Aorta (tissue), 5 donors: Measurements from ENCODE around the gene GALNT8. TPM values are rescaled to one million over a fixed set of nuclear protein-coding genes. Genes with fewer than 3 reads are reported as not detected.

Experiments
- ATAC-seq: fragments of 200-7000 bp; cut with Tn5 transposase; one replicate; pipeline ENCODE4 v1.9.1; 2022; ENCODE audit warnings: moderate library complexity; ENCODE audit not compliant: low FRiP score
- DNase-seq, 2 donors: peaks; one replicate each; pipeline ENCODE4 v3.0.0-alpha.2; 2020
- H3K27ac ChIP-seq, 2 donors: one replicate each; pipeline ENCODE4 v1.5.1; 2013; ENCODE audit warnings: low read length in 2 of 2, mild to moderate bottlenecking in 2 of 2, moderate library complexity in 2 of 2, control low read depth in 1 of 2, inconsistent platforms in 1 of 2, low read depth in 1 of 2
- H3K27me3 ChIP-seq, 2 donors: one replicate each; pipeline ENCODE4 v1.6.1; 2013; ENCODE audit warnings: control low read depth in 1 of 2, low read length in 1 of 2, mild to moderate bottlenecking in 1 of 2, moderate library complexity in 1 of 2; ENCODE audit not compliant: insufficient read depth in 2 of 2, control insufficient read depth in 1 of 2
- H3K36me3 ChIP-seq, 2 donors: one replicate each; pipeline ENCODE4 v1.6.1; 2013; ENCODE audit warnings: control low read depth in 1 of 2, low read length in 1 of 2, mild to moderate bottlenecking in 1 of 2; ENCODE audit not compliant: insufficient read depth in 2 of 2, control insufficient read depth in 1 of 2
- H3K4me1 ChIP-seq, 2 donors: one replicate each; pipeline ENCODE4 v1.6.1; 2013; ENCODE audit warnings: low read length in 2 of 2, control low read depth in 1 of 2, mild to moderate bottlenecking in 1 of 2, moderate library complexity in 1 of 2; ENCODE audit not compliant: insufficient read depth in 2 of 2, control insufficient read depth in 1 of 2
- H3K4me3 ChIP-seq, 2 donors: one replicate each; pipeline ENCODE4 v1.5.1; 2013; ENCODE audit warnings: low read length in 2 of 2, control low read depth in 1 of 2, mild to moderate bottlenecking in 1 of 2
- H3K9me3 ChIP-seq: one replicate; pipeline ENCODE4 v1.6.1; 2013; ENCODE audit warnings: mild to moderate bottlenecking, low read length; ENCODE audit not compliant: control insufficient read depth
- WGBS, 2 donors: extraction: QIAGEN DNeasy Blood & Tissue Kit; methylation state at CpG; one replicate each; pipeline ENCODE4 v1.1.7; 2013; 5-methylcytosine and 5-hydroxymethylcytosine counted together
- intact Hi-C, 2 donors: fragments of 100-400 bp; cut with DNase I; formaldehyde crosslinking; loops; one replicate each; pipeline versions ENCODE4 v1.14.2 to v1.15.0; 2022
- polyA plus RNA-seq, 2 donors: library from polyadenylated mRNA; stranded (reverse); fragments of 200-250 nt; gene quantifications; one replicate each; pipeline ENCODE4 v1.2.3, GENCODE V29; 2013
- total RNA-seq, 2 donors: library from RNA; stranded (reverse); fragmentation: NEBNext Ultra II Directional; extraction: Animal tissue kit (Norgen Biotek cat#: 25700); gene quantifications; one replicate each; pipeline ENCODE4 v1.2.1, GENCODE V29; 2021
- donor health status: healthy with polysubstance abuse.
- donor health status: Bipolar disorder and iron deficiency.
- donor health status: DM: no; HTN: no; CAD: no.
- donor health status: DM: no; HTN: no; CAD: no.
- donor health status: DM: yes; HTN: yes; CAD: no.

GALNT8 gene
- total and polyA plus RNA-seq, 4 donors = 1.4 to 6.9 (median 3.2) TPM

- Histone ChIP-seq H3K36me3 (no peaks in the 10 kb centered on the region), H3K4me3 (no peak overlapping the region), H3K27me3 (peaks cover 0 to 2% of the 10 kb centered on the region in 2 donors), H3K4me1 (no peaks in the 10 kb centered on the region), H3K9me3 (peaks cover 7% of the 10 kb centered on the region), H3K27ac (no peak overlapping the region)
- DNase-seq = no peak
- ATAC-seq = no peak
- 60 to 64% methylated on average over 9 of the region's 9 CpGs for WGBS, 2 donors
- intact Hi-C loops = no loop called here
Observed at GRCh38 chr12:4796694-4797482, 76.7 kb downstream of the GALNT8 start.

- no peaks in the 10 kb centered on the region for H3K36me3 ChIP-seq
- H3K27ac ChIP-seq = no peak overlapping the region
- no peak overlapping the region for H3K4me3 ChIP-seq
- H3K9me3 ChIP-seq = peaks cover 4% of the 10 kb centered on the region
- intact Hi-C loops = no loop called here
- no peaks in the 10 kb centered on the region for H3K4me1 ChIP-seq
- ATAC-seq = no peak
- DNase-seq = no peak
- peaks cover 0 to 2% of the 10 kb centered on the region in 2 donors for H3K27me3 ChIP-seq
Observed at GRCh38 chr12:4800555-4800954, 80.4 kb downstream of the GALNT8 start.

- no peak for ATAC-seq
- H3K4me1 ChIP-seq = no peaks in the 10 kb centered on the region
- H3K9me3 ChIP-seq = peaks cover 4% of the 10 kb centered on the region
- peaks cover 0 to 2% of the 10 kb centered on the region in 2 donors for H3K27me3 ChIP-seq
- intact Hi-C loops = no loop called here
- DNase-seq = no peak
- no peak overlapping the region for H3K27ac ChIP-seq
- no peaks in the 10 kb centered on the region for H3K36me3 ChIP-seq
- H3K4me3 ChIP-seq = no peak overlapping the region
- WGBS, 2 donors = 51 to 54% methylated on average over 2 of the region's 2 CpGs
Observed at GRCh38 chr12:4802841-4803240, 82.6 kb downstream of the GALNT8 start.

GRCh38 chr12:4806439-4807115 lies 86.4 kb downstream of the GALNT8 start:
- ATAC-seq = no peak
- no peak for DNase-seq
- 48 to 51% methylated on average over 8 of the region's 8 CpGs for WGBS, 2 donors
- no peaks in the 10 kb centered on the region for H3K9me3 ChIP-seq
- intact Hi-C loops = no loop called here
- H3K36me3 ChIP-seq = no peaks in the 10 kb centered on the region
- no peak overlapping the region for H3K4me3 ChIP-seq
- H3K4me1 ChIP-seq = no peaks in the 10 kb centered on the region
- H3K27ac ChIP-seq = no peak overlapping the region
- H3K27me3 ChIP-seq = no peaks in the 10 kb centered on the region

GRCh38 chr12:4807116-4807783 lies 87.0 kb downstream of the GALNT8 start:
- no peaks in the 10 kb centered on the region for H3K27me3 ChIP-seq
- H3K27ac ChIP-seq = no peak overlapping the region
- no peaks in the 10 kb centered on the region for H3K9me3 ChIP-seq
- intact Hi-C loops = no loop called here
- DNase-seq = no peak
- H3K36me3 ChIP-seq = no peaks in the 10 kb centered on the region
- H3K4me3 ChIP-seq = no peak overlapping the region
- no peaks in the 10 kb centered on the region for H3K4me1 ChIP-seq
- ATAC-seq = no peak
- WGBS, 2 donors = 48 to 63% methylated on average over 6 of the region's 6 CpGs

- H3K4me1 ChIP-seq = no peaks in the 10 kb centered on the region
- WGBS, 2 donors = 48 to 69% methylated on average over 2 of the region's 2 CpGs
- H3K27ac ChIP-seq = no peak overlapping the region
- ATAC-seq (no peak), DNase-seq (no peak)
- H3K9me3 ChIP-seq = no peaks in the 10 kb centered on the region
- intact Hi-C loops = no loop called here
- H3K27me3 ChIP-seq = no peaks in the 10 kb centered on the region
- no peak overlapping the region for H3K4me3 ChIP-seq
- H3K36me3 ChIP-seq = no peaks in the 10 kb centered on the region
Observed at GRCh38 chr12:4807813-4808212, 87.6 kb downstream of the GALNT8 start.

- ATAC-seq = peak; percentile 24
- Histone ChIP-seq H3K9me3 (no peaks in the 10 kb centered on the region), H3K4me3 (peak overlapping the region; percentile 29 to 56), H3K27me3 (no peaks in the 10 kb centered on the region), H3K36me3 (no peaks in the 10 kb centered on the region), H3K27ac (no peak overlapping the region), H3K4me1 (no peaks in the 10 kb centered on the region)
- DNase-seq = peak; percentile 49 to 81
- intact Hi-C loops = no loop called here
- WGBS, 2 donors = 1% methylated on average over 27 to 35 of the region's 35 CpGs
Observed at GRCh38 chr12:4809013-4809448, 88.8 kb downstream of the GALNT8 start.

- DNase-seq = peak in 1 of 2 donors; percentile 83
- intact Hi-C loops = no loop called here
- H3K36me3 ChIP-seq = no peaks in the 10 kb centered on the region
- no peaks in the 10 kb centered on the region for H3K9me3 ChIP-seq
- H3K4me3 ChIP-seq = peak overlapping the region; percentile 29 to 56
- WGBS, 2 donors = 1% methylated on average over 67 to 80 of the region's 80 CpGs
- no peaks in the 10 kb centered on the region for H3K4me1 ChIP-seq
- no peaks in the 10 kb centered on the region for H3K27me3 ChIP-seq
- peak; percentile 48 for ATAC-seq
- H3K27ac ChIP-seq = no peak overlapping the region
Observed at GRCh38 chr12:4809449-4810218, 89.4 kb downstream of the GALNT8 start.
